ENCODE data around the gene FAM177B.

Gene FAM177B

GRCh38 chr1:222781251-222781650 is 44.2 kb downstream of the FAM177B start:
- in situ Hi-C loops (cut with MboI; ENCODE audit: low pct_unique_long_range_greater_than_20kb, low sequenced_read_pairs) = loop anchor here (25.0 kb wide), 1 partner anchor 306 kb away; no protein-coding TSS in a partner anchor
- no peak for DNase-seq

DNA sequence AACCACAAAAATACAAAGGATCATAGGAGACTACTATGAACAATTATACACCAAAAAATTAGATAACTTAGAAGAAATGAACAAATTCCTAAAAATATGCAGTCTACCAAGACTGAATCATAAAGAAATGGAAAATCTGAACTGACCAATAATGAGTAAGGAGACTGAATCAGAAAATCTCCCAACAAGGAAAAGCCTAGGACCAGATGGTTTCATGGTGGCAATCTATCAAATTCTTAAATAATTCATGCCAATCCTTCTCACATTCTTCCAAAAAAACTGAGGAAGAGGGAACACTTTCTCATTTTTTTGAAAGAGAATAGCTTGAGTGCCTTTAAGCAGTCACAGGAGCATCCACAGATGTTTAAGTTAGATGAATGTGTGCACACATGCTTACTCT is 46.0 kb downstream of the FAM177B start:
- in situ Hi-C loops (cut with MboI; ENCODE audit: low pct_unique_long_range_greater_than_20kb, low sequenced_read_pairs) = loop anchor here (25.0 kb wide), 1 partner anchor 304 kb away; no protein-coding TSS in a partner anchor
- no peak for DNase-seq

DNA sequence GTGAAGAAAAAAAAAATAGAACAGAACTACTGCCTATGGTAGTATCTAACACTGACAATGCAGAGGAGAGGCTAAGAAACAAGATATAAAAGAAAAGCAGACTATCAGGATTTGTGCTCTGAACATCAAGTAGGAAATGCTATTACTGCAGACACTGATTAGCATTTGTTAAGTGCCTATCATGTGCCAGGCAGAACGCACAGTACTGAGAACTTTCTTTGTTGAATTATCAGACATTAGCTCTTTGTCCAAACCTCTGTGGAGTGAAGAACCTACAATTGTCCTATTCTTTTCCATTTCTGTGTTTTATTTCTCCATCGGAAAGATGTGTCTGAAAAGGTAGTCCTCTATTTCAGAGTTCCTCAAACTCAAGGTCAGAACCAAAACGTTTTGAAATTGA is 47.4 kb downstream of the FAM177B start:
- in situ Hi-C loops (cut with MboI; ENCODE audit: low pct_unique_long_range_greater_than_20kb, low sequenced_read_pairs) = loop anchor here (25.0 kb wide), 1 partner anchor 303 kb away; no protein-coding TSS in a partner anchor

GRCh38 chr1:222784916-222785315 is 47.9 kb downstream of the FAM177B start:
- in situ Hi-C loops (cut with MboI; ENCODE audit: low pct_unique_long_range_greater_than_20kb, low sequenced_read_pairs) = loop anchor here (25.0 kb wide), 1 partner anchor 302 kb away; no protein-coding TSS in a partner anchor
- DNase-seq = no peak

More for the DNA sequence above, 47.4 kb downstream of the FAM177B start:
- DNase-seq = no peak

DNA sequence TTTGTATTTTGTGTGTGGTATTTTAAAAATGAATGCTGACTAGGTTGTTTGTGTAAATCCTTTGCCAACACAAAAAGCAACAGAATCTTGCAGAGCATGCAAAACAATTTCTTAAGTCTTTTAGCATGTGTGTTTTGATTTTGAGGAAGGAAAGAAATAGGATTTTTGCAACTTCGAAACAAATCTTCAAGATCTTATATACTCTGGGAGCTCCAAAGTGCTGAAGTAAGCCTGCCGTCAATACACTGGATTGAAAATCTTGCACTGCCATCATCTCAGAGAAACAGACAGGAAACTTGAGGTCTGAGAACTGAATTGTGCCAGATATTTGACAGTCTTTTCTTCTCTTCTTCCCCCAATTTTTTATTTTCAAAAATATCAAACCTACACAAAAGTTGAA is 48.5 kb downstream of the FAM177B start:
- DNase-seq = no peak
- in situ Hi-C loops (cut with MboI; ENCODE audit: low pct_unique_long_range_greater_than_20kb, low sequenced_read_pairs) = loop anchor here (25.0 kb wide), 1 partner anchor 302 kb away; no protein-coding TSS in a partner anchor

GRCh38 chr1:222786121-222786520 is 49.1 kb downstream of the FAM177B start:
- in situ Hi-C loops (cut with MboI; ENCODE audit: low pct_unique_long_range_greater_than_20kb, low sequenced_read_pairs) = loop anchor here (25.0 kb wide), 1 partner anchor 301 kb away; no protein-coding TSS in a partner anchor

GRCh38 chr1:222787729-222788128 is 50.7 kb downstream of the FAM177B start:
- no peak for DNase-seq
- in situ Hi-C loops (cut with MboI; ENCODE audit: low pct_unique_long_range_greater_than_20kb, low sequenced_read_pairs) = loop anchor here (25.0 kb wide), 1 partner anchor 300 kb away; no protein-coding TSS in a partner anchor

More at GRCh38 chr1:222786121-222786520, 49.1 kb downstream of the FAM177B start:
- DNase-seq = no peak

- in situ Hi-C loops (cut with MboI; ENCODE audit: low pct_unique_long_range_greater_than_20kb, low sequenced_read_pairs) = loop anchor here (25.0 kb wide), 1 partner anchor 299 kb away; no protein-coding TSS in a partner anchor
- no peak for DNase-seq
These were observed 51.6 kb downstream of the FAM177B start for GRCh38 chr1:222788402-222789156.

DNA sequence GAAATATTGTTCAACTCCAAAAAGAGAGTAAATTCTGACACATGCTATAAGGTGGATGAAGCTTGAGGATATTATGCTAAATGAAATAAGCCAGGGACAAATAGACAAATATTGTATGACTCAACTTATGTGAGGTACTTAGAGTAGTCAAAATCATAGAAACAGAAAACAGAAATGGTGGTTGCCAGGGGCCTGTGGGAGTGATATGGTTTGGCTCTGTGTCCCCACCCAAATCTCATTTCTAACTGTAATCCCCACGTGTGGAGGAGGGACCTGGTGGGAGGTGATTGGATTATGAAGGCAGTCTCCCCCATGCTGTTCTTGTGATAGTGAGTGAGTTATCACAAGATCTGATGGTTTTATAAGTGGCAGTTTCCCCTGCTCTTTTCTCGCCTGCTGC is 53.1 kb downstream of the FAM177B start:
- peak; percentile 9 for DNase-seq
- in situ Hi-C loops (cut with MboI; ENCODE audit: low pct_unique_long_range_greater_than_20kb, low sequenced_read_pairs) = loop anchor here (25.0 kb wide), 1 partner anchor 297 kb away; no protein-coding TSS in a partner anchor

GRCh38 chr1:222790520-222790919 is 53.5 kb downstream of the FAM177B start:
- in situ Hi-C loops (cut with MboI; ENCODE audit: low pct_unique_long_range_greater_than_20kb, low sequenced_read_pairs) = loop anchor here (25.0 kb wide), 1 partner anchor 297 kb away; no protein-coding TSS in a partner anchor
- DNase-seq = no peak

GRCh38 chr1:222791006-222791710 is 54.2 kb downstream of the FAM177B start:
- in situ Hi-C loops (cut with MboI; ENCODE audit: low pct_unique_long_range_greater_than_20kb, low sequenced_read_pairs) = loop anchor here (25.0 kb wide), 1 partner anchor 296 kb away; no protein-coding TSS in a partner anchor
- no peak for DNase-seq

DNA sequence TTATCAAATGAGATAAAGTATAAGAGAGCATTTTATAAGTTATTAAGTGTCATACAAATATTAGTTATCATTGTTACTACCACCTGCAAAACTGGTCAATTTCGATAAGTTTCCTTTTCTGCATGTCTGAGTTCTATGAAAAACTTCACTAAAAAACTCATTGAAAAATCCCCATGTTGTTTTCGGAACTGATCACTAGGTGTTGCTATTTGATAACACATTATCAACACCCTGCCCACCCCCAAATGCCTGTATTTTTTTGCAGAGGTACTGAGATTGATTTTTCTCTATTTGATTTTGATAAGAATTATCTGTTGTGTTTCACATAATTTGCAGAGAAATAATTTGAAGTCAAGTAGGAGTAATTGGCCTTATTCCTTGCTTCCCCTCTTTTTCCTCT is 55.7 kb downstream of the FAM177B start:
- DNase-seq = peak; percentile 48
- in situ Hi-C loops (cut with MboI; ENCODE audit: low pct_unique_long_range_greater_than_20kb, low sequenced_read_pairs) = loop anchor here (25.0 kb wide), 1 partner anchor 295 kb away; no protein-coding TSS in a partner anchor

- in situ Hi-C loops (cut with MboI; ENCODE audit: low pct_unique_long_range_greater_than_20kb, low sequenced_read_pairs) = loop anchor here (25.0 kb wide), 1 partner anchor 292 kb away; no protein-coding TSS in a partner anchor
- no peak for DNase-seq
These were observed 57.9 kb downstream of the FAM177B start for GRCh38 chr1:222794656-222795474.

DNA sequence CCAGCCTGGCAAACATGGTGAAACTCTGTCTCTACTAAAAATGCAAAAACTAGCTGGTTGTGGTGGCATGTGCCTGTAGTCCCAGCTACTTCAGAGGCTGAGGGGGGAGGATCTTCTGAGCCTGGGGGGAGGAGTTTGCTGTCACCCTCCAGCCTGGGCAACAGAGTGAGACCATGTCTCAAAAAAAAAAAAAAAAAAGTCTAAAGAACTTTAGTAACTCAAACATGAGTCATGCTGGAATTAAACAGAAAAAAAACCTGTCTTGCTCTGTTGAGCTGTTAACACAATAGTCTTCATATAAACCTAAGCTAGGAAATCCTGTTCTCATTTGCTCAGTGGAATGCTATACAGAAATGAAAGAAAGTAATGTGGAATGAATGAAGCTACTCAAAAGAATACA is 61.1 kb downstream of the FAM177B start:
- no peak for DNase-seq
- in situ Hi-C loops (cut with MboI; ENCODE audit: low pct_unique_long_range_greater_than_20kb, low sequenced_read_pairs) = loop anchor here (25.0 kb wide), 1 partner anchor 289 kb away; no protein-coding TSS in a partner anchor

DNA sequence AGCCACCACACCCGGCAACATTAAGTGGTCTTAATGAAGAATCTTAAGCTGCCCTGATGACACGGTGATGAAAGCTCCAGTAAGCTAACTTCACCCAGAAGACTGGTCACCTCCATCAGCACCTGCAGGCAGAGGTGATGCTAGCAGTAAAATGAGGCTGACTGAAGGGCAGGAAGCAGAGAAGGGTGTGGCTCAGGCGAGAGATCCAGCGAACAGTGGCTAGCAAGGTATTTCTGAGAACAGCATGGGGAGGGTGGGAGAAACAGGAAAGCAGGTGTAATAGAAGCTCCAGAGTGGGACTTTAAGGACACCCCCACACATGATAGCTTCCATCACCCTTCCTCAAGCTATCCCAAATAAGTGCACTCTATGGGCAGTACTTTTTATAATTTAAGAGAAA is 62.0 kb downstream of the FAM177B start:
- no peak for DNase-seq
- in situ Hi-C loops (cut with MboI; ENCODE audit: low pct_unique_long_range_greater_than_20kb, low sequenced_read_pairs) = loop anchor here (25.0 kb wide), 1 partner anchor 288 kb away; no protein-coding TSS in a partner anchor
